Small intestine (tissue), 7 donors: ENCODE measurements around the gene GJA3. TPM values are rescaled to one million over a fixed set of nuclear protein-coding genes. Genes with fewer than 3 reads are reported as not detected.

Experiments
- DNase-seq, 2 donors: peaks; one replicate each; pipeline versions ENCODE4 v3.0.0 to v3.0.0-alpha.2; 2013
- FAIRE-seq: peaks from 2 replicates; lab custom pipeline; 2012; peaks lifted over from hg19 to GRCh38; lab: Jason Lieb, UNC
- H3K27ac ChIP-seq, 3 donors: one replicate each; pipeline ENCODE4 v1.5.1; 2013; ENCODE audit warnings: low read length in 2 of 3, mild to moderate bottlenecking in 2 of 3, control low read depth in 1 of 3, inconsistent platforms in 1 of 3, low read depth in 1 of 3, moderate library complexity in 1 of 3
- H3K27me3 ChIP-seq, 3 donors: one replicate each; pipeline ENCODE4 v1.6.1; 2013; ENCODE audit warnings: low read length in 3 of 3, inconsistent platforms in 1 of 3; ENCODE audit not compliant: control insufficient read depth in 3 of 3, insufficient read depth in 3 of 3
- H3K36me3 ChIP-seq, 3 donors: one replicate each; pipeline ENCODE4 v1.6.1; 2013; ENCODE audit warnings: low read length in 3 of 3, inconsistent platforms in 1 of 3, low read depth in 1 of 3, mild to moderate bottlenecking in 1 of 3, moderate library complexity in 1 of 3; ENCODE audit not compliant: control insufficient read depth in 3 of 3, insufficient read depth in 2 of 3
- H3K4me1 ChIP-seq, 3 donors: one replicate each; pipeline ENCODE4 v1.6.1; 2013; ENCODE audit warnings: low read length in 2 of 3, inconsistent platforms in 1 of 3, low read depth in 1 of 3, mild to moderate bottlenecking in 1 of 3, moderate library complexity in 1 of 3; ENCODE audit not compliant: control insufficient read depth in 3 of 3, insufficient read depth in 2 of 3
- H3K4me3 ChIP-seq, 3 donors: one replicate each; pipeline ENCODE4 v1.5.1; 2013; ENCODE audit warnings: low read length in 3 of 3, control low read depth in 1 of 3, inconsistent platforms in 1 of 3, low read depth in 1 of 3, mild to moderate bottlenecking in 1 of 3, moderate library complexity in 1 of 3
- H3K9me3 ChIP-seq, 2 donors: one replicate each; pipeline ENCODE4 v1.6.1; 2013; ENCODE audit warnings: low read depth in 1 of 2, low read length in 1 of 2; ENCODE audit not compliant: control insufficient read depth in 2 of 2, insufficient read depth in 1 of 2
- WGBS, 3 donors: extraction: QIAGEN DNeasy Blood & Tissue Kit; methylation state at CpG; one replicate each; pipeline ENCODE4 v1.1.7; 2013; 5-methylcytosine and 5-hydroxymethylcytosine counted together
- polyA plus RNA-seq, 4 donors: library from polyadenylated mRNA; stranded (reverse) in 3 of 4; unstranded in 1 of 4; fragments of 200-250 nt in 3 of 4; fragments of 120-200 nt in 1 of 4; gene quantifications; one replicate each; pipeline versions ENCODE4 v1.2.1 to v1.2.3, GENCODE V29; 2013
- donor health status: healthy with polysubstance abuse.
- donor health status: control.
- donor health status: control.
- donor health status: Bipolar disorder and iron deficiency.
- donor health status: healthy.

Gene GJA3
- polyA plus RNA-seq, 4 donors, result 0.01 TPM; not detected in 2

GRCh38 chr13:20175907-20176652 lies 15.2 kb upstream of the GJA3 start:
- no peaks in the 10 kb centered on the region for H3K36me3 ChIP-seq
- 68 to 72% (median 71%) methylated on average over 14 of the region's 14 CpGs for WGBS, 3 donors

GRCh38 chr13:20175406-20175794 lies 14.5 kb upstream of the GJA3 start:
- Histone ChIP-seq H3K27me3 (peaks cover 0 to 47% (median 11%) of the 10 kb centered on the region in 3 donors), H3K9me3 (no peaks in the 10 kb centered on the region), H3K4me3 (no peak overlapping the region), H3K36me3 (no peaks in the 10 kb centered on the region), H3K27ac (no peak overlapping the region), H3K4me1 (no peaks in the 10 kb centered on the region)
- 82 to 89% (median 82%) methylated on average over 3 of the region's 3 CpGs for WGBS, 3 donors
- DNase-seq, result no peak
- no peak for FAIRE-seq

More at GRCh38 chr13:20175907-20176652, 15.2 kb upstream of the GJA3 start:
- H3K4me3 ChIP-seq, result no peak overlapping the region
- no peaks in the 10 kb centered on the region for H3K4me1 ChIP-seq
- no peak overlapping the region for H3K27ac ChIP-seq
- no peak for DNase-seq
- H3K9me3 ChIP-seq, result no peaks in the 10 kb centered on the region
- no peak for FAIRE-seq
- peaks cover 0 to 45% (median 11%) of the 10 kb centered on the region in 3 donors for H3K27me3 ChIP-seq

- Histone ChIP-seq H3K4me1 (no peaks in the 10 kb centered on the region), H3K9me3 (no peaks in the 10 kb centered on the region), H3K27me3 (peaks cover 0 to 52% (median 11%) of the 10 kb centered on the region in 3 donors), H3K27ac (no peak overlapping the region), H3K36me3 (no peaks in the 10 kb centered on the region), H3K4me3 (no peak overlapping the region)
- DNase-seq (peak; percentile 74 to 90), FAIRE-seq (no peak)
- WGBS, 3 donors, result 28 to 44% (median 37%) methylated on average over 22 of the region's 22 CpGs
These were observed 14.0 kb upstream of the GJA3 start for GRCh38 chr13:20174656-20175405.

- Histone ChIP-seq H3K27ac (no peak overlapping the region), H3K4me1 (no peaks in the 10 kb centered on the region), H3K27me3 (peaks cover 0 to 46% (median 8%) of the 10 kb centered on the region in 3 donors), H3K9me3 (no peaks in the 10 kb centered on the region), H3K36me3 (no peaks in the 10 kb centered on the region), H3K4me3 (no peak overlapping the region)
- no peak for DNase-seq
- 82 to 90% (median 84%) methylated on average over 8 of the region's 8 CpGs for WGBS, 3 donors
- no peak for FAIRE-seq
These were observed 12.4 kb upstream of the GJA3 start for GRCh38 chr13:20173116-20173746.

- FAIRE-seq, result no peak
- 85 to 88% (median 88%) methylated on average over 1 of the region's 1 CpG for WGBS, 3 donors
- no peak overlapping the region for H3K27ac ChIP-seq
- H3K4me1 ChIP-seq, result no peaks in the 10 kb centered on the region
- H3K9me3 ChIP-seq, result no peaks in the 10 kb centered on the region
- peaks cover 0 to 31% (median 0%) of the 10 kb centered on the region in 3 donors for H3K27me3 ChIP-seq
- no peak overlapping the region for H3K4me3 ChIP-seq
- H3K36me3 ChIP-seq, result no peaks in the 10 kb centered on the region
- no peak for DNase-seq
These were observed 10.5 kb upstream of the GJA3 start for GRCh38 chr13:20171364-20171763.

GRCh38 chr13:20170921-20171320 lies 10.1 kb upstream of the GJA3 start:
- Histone ChIP-seq H3K9me3 (no peaks in the 10 kb centered on the region), H3K4me3 (no peak overlapping the region), H3K36me3 (no peaks in the 10 kb centered on the region), H3K27me3 (peaks cover 0 to 28% (median 0%) of the 10 kb centered on the region in 3 donors), H3K4me1 (no peaks in the 10 kb centered on the region), H3K27ac (no peak overlapping the region)
- FAIRE-seq (no peak), DNase-seq (no peak)
- WGBS, 3 donors, result 85 to 96% (median 92%) methylated on average over 5 of the region's 5 CpGs

- FAIRE-seq (no peak), DNase-seq (no peak)
- H3K27ac ChIP-seq, result no peak overlapping the region
- peaks cover 0 to 18% (median 0%) of the 10 kb centered on the region in 3 donors for H3K27me3 ChIP-seq
- no peaks in the 10 kb centered on the region for H3K36me3 ChIP-seq
- no peak overlapping the region for H3K4me3 ChIP-seq
- 73 to 83% (median 81%) methylated on average over 7 of the region's 7 CpGs for WGBS, 3 donors
- no peaks in the 10 kb centered on the region for H3K4me1 ChIP-seq
- no peaks in the 10 kb centered on the region for H3K9me3 ChIP-seq
These were observed 7.5 kb upstream of the GJA3 start for GRCh38 chr13:20168396-20168795.
